ENCODE measurements around the gene IKZF3.
"Not testable (repeated sequence)": the region's sequence is repeated elsewhere in the genome, so short reads cannot be mapped to it uniquely, and the experiment has no call there.

IKZF3 gene

DNA sequence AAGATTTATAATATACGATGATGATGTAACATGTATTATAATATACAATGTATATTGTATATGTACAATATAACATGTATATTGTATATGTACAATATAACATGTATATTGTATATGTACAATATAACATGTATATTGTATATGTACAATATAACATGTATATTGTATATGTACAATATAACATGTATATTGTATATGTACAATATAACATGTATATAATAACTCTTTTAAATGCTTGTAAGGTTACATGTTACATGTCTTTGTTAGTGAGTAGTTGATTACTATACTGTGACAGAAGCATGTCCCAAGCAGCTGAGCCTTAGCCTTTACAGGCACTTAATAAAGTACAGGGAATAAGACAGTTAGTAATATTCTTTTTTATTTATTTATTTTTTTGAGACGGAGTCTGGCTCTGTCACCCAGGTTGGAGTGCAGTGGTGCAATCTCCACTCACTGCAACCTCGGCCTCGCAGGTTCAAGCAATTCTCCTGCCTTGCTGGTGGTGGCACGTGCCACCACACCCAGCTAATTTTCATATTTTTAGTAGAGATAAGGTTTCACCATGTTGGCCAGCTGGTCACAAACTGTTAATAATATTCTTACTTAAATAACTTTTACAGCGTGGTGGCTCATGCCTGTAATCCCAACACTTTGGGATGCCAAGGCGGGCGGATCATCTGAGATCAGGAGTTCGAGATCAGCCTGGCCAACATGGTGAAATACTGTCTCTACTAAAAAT lies 8.0 kb downstream of the IKZF3 start:
- DNase-seq = not testable (repeated sequence)

DNA sequence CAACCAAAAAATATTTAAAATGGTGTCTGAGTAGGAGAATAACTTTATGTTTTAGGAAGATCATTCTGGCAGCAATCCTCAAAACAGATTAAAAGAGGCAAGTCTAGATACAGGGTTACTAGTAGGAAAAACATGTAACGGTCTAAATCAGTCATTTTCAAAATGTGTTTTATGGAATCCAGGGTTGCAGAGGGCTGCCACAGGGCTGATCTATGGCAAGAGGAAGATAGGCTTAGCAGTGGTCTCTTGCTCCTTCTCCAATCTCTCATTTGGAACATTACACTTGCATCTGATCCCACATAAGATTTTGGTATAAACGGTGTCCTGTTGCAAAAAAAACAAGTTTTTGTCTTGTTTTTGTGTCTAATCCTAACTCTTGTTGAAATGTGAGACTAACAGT lies 9.2 kb downstream of the IKZF3 start:
- DNase-seq = no peak

DNA sequence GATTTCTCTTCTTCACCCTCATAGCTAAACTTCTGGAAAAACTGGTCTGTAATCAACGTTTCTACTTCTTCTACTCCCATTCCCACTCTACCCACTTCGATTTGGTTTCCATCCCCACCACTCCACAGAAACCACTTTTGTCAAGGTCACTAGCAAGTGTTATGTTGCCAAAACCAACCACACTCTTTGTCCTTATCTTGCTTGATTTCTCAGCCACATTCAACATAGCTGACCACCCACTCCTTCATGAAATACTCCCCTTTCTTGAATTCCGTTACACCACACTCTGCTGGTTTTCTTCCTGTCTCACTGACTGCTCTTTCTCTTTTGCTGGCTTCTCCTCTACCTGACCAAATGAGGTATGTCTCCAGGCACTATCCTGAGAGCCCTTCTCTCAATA lies 11.9 kb downstream of the IKZF3 start:
- no peak for DNase-seq

DNA sequence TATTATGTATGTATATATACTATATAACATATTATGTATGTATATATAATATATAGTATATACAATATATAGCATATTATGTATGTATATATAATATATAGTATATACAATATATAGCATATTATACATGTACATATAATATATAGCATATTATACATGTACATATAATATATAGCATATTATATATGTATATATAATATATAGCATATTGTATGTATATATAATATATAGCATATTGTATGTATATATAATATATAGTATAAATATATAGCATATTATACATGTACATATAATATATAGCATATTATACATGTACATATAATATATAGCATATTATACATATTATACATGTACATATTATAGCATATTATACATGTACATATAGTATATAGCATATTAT lies 13.9 kb downstream of the IKZF3 start:
- DNase-seq = not testable (repeated sequence)

DNA sequence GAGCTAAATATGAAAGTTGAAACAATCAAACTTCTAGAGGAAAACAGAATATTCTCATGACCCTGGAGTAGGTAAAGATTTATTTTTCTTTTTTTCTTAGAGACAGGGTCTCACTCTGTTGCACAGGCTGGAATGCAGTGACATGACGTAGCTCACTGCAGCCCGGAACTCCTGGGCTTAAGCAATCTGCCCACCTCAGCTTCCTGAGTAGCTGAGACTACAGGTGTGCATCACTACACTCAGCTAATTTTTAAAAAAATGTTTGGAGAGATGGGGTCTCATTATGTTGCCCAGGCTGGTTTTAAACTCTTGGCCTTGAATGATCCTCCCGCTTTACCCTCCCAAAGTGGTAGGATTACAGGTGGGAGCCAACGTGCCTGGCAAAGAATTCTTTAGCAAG lies 15.5 kb downstream of the IKZF3 start:
- DNase-seq = no peak

DNA sequence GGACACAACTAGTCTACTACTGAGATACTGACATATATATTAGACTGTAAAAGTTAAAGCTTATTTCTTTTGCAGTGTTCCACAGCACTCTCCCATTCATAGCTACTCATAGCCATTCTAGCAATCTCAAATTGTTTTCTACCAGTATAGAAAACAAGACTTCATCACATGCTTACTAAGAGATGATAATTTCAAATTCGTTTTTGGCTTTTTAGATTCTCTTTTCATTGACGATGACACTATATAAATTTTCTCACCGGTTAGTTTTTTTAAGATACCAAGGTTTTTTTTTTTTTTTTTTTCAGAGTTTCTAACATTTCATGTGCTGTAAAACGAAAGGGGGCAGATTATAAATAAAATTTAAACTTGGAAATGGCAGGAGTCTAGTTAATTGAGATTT lies 17.9 kb downstream of the IKZF3 start:
- DNase-seq = no peak

DNA sequence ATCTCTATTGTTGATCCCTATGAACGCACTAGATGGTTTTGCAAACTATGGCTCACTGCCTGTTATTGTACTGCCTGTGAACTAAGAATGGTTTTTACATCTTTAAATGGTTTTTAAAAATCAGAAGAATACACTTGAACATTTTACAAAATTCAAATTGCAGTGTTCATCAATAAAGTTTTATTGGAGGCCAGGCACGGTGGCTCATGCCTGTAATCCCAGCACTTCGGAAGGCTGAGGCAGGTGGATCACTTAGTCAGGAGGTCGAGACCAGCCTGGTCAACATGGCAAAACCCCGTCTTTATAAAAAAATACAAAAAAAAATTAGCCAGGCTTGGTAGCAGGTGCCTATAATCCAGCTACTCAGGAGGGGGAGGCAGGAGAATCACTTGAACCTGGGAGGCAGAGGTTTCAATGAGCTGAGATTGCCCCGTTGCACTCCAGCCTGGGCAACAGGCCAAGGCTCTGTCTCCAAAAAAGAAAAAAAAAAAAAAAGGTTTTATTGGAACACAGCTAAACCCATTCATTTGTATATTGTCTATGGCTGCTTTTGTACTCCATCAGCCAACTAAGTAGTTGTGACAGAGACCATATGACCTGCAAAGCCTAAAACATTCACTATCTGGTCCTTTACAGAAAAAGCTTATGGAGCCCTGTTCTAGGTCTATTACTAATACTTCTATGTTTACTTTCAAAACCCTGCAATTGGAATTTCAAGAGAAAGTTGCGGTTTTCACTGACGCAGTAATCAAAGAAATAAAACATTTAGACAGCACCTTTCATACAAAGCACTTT lies 18.9 kb downstream of the IKZF3 start:
- no peak for DNase-seq

DNA sequence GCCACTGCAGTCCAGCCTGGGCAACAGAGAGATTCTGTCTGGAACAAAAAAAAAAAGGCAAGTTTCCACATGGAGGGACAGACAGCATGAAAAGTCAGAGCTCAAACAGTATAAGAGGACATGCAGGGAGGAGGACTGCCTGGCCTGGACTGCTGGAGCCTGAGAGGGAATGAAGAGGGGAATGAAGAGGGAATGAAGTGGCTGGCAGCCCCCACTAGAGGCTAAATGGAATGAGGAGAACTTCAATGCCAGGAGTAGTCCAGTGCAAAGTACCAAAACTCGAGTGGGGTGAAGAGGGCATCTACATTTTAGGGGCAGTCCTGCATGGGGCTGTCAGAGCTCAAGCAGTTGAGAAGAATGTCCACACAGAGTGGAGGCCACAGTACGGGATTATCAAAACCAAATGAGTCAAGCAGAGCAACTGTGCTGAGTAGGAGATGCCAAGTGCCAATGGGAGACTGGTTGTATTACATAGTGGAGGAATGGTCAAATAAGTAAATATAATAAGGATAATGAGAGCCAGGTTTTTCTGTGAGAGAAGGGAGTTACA lies 22.9 kb downstream of the IKZF3 start:
- no peak for DNase-seq

DNA sequence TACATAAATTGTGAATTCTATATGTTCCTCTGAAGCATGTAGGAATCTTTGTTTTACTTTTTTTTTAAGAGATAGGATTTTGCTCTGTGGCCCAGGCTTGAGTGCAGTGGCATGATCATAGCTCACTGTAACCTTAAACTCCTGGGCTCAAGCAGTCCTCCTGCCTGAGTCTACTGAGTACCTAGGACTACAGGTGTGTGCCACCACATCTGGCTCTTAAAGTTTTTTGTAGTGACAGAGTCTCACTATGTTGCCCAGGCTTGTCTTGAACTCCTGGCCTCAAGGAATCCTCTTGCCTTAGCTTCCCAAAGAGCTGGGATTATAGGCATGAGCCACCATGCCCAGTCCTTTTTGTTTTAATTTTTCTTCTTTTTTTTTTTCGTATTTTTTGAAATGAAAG lies 25.3 kb downstream of the IKZF3 start:
- no peak for DNase-seq

DNA sequence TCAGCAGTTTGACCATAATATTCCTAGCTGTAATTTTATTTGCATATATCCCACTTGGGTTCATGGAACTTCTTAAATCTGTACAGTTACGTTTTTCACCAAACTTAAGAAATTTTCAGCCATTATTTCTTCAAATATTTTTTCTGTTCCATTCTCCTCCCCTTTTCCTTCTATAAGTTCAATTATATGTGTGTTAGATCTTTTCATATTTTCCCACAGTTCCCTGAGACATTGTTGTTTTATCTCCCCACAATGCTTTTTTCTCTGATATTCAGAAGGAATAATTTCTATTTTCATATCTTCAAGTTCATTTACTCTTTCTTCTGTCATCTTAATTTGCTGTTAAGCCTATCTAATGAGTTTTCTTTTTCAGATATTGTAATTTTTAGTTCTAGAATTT lies 26.1 kb downstream of the IKZF3 start:
- no peak for DNase-seq

DNA sequence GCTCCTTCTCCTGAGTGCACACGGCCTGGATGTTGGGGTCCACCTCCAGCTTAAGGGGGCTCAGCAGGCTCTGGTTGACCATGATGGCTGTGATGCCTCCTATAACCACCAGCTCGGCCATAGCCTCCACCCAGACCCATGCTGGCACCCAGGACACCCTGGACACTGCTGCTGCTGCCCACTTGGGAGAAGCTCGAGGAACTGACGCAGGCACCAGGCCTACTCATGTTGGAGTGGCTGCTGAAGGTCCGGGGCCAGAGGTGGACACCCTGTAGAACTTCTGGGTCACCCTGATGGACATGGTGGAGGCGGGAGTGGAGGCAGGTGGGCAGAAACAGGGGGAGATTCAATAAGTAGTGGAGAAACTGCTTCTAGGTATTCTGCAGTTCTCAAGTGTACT lies 28.0 kb downstream of the IKZF3 start:
- DNase-seq = no peak

DNA sequence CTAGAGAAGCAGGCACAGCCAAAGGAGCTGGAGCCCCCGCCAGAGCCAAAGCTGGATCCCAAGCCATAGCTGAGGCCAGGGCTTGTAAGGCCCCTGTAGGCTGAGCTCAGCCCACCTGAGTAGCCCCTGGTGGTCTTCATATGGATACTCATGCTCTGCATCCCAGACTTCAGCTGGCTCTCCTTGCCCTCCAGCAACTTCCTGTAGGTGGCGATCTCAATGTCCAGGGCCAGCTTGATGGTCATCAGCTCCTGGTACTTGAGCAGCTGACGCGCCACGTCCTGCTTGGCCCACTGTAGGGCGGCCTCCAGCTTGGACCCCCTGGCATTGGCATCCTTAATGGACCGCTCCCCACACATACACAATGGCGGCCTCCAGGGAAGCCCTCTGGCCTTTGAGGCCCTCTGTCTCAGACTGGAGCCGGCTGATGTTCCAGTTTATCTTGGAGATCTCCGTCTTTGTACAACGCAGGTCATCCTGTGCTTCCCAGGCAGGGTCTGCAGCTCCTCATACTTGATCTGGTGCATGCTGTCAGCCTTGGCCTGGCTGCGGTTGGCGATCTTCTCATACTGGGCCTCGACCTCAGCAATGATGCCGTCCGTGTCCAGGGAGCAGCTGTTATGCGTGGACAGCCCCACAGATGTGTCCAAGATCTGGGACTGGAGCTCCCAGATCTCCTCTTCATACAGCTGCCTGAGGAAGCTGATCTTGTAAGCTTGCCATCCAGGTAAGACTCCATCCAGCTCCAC lies 28.9 kb downstream of the IKZF3 start:
- no peak for DNase-seq

DNA sequence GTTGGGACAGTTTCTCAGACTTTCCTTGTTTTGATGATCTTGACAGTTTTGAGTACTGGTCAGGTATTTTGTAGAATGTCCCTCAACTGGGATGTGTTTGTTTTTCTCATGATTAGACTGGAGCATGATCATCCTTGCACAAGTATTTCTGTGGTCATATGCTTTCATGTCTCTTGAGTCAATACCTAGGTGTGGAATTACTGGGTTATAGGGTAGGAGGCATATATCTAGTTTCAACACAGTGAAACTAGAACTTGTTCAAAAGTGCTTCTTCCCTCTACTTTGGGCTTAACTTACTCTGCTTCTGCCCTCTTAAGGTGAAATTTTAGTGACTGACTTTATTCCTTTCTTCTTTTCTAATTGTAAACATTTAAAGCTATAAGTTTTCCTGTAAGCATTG lies 30.1 kb downstream of the IKZF3 start:
- no peak for DNase-seq

DNA sequence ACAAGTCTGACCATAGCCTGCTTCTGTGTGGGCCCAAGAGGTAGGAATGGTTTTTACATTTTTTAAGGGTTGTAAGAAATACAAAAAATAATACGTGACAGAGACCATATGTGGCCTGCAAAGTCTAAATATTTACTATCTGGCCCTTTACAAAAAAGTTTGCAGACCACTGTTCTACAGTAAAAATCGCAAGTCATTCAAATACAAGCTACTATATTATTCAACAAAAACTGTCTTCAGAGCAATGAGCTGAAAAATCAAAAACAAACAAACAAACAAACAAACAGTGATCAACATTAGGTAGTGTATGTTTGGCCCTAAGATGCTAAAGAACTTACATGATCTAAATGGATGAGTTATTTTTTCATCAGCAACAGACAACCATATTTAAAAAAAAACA lies 32.5 kb downstream of the IKZF3 start:
- no peak for DNase-seq

DNA sequence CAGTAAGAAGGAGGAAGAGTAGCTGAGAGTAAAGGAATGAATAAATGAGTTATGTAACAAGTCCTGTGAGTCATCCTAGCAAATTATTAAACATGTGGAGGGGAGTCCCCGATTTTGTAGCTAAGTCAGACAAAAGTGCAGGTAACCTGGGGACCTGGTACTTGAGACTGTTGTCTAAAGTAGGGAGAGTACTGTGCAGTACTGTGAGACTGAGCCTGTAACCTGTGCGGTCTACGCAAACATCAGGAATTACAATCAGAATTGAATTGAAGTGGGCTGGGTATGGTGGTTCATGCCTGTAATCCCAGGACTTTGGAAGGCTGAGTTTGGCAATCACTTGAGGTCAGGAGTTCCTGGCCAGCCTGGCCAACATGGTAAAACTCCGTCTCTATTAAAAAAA lies 35.7 kb downstream of the IKZF3 start:
- no peak for DNase-seq

DNA sequence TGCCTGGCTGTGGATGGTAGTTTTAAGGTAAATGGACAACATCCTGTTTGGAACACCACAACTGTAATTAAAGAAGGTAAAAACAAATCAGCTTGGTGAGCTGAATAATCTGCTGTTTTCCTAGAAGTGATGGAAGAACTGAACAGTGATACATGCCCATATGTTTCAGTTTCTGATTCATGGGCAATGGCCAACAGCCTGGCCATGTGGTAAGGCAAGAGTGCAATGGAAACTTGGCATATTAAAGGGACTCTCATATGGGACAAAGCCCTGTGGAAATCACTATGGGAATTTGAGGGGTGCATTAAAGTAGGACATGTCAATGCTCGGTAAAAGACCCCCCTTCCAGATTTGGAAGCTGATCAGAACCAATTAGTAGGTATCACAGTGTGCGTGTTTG lies 37.8 kb downstream of the IKZF3 start:
- no peak for DNase-seq

DNA sequence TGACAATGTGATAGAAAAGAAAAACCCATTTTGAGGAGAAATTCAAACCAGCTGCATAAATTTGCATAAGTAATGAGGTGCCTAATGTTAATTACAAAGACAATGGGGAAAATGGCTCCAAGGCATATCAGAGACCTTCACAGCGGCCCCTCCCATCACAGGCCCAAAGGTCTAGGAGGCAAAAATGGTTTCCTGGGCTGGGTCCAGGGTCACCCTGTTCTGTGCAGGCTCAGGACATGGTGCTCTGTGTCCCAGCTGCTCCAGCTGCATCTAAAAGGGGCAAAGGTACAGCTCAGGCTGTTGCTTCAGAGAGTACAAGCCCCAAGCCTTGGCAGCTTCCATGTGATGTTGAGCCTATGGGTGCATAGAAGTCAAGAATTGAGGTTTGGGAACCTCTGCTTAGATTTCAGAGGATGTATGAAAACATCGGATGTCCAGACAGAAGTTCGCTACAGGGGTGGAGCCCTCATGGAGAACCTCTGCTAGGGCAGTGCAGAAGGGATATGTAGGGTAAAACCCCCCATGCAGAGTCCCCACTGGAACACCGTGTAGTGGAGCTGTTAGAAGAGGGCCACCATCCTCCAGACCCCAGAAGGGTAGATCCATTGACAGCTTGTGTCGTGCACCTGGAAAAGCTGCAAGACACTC lies 40.6 kb downstream of the IKZF3 start:
- no peak for DNase-seq

DNA sequence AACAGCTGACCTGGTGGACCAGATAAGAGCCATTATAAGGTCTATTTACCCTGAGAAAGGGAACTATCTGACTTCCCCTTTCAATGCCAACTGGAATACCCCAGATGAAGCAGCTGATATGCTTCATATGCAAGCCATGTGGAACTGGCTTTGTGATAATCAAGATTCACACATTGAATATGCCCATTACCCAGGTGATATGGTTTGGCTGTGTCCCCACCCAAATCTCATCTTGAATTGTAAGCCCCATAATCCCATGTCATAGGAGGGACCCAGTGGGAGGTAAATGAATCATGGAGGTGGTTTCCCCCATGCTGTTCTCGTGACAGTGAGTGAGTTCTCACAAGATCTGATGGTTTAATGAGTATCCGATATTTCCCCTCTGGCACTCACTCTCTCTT lies 42.1 kb downstream of the IKZF3 start:
- DNase-seq = no peak

DNA sequence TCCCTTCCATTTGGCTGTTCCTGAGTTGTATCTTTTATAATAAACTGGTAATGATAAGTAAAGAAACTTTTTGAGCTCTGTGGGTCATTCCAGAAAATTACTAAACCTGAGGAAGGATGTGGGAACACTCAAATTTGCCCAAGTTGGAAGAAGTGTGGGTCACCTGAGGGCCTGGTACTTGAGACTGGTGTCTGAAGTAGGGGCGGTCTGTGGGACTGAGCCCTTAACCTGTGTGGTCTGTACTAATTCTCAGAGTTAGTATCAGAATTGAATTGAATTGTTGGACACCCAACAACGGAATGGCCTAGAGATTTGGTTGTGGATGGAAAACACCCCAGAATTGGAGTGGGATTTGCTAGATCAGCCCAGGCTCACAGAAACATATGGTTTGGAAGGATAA lies 43.1 kb downstream of the IKZF3 start:
- no peak for DNase-seq

DNA sequence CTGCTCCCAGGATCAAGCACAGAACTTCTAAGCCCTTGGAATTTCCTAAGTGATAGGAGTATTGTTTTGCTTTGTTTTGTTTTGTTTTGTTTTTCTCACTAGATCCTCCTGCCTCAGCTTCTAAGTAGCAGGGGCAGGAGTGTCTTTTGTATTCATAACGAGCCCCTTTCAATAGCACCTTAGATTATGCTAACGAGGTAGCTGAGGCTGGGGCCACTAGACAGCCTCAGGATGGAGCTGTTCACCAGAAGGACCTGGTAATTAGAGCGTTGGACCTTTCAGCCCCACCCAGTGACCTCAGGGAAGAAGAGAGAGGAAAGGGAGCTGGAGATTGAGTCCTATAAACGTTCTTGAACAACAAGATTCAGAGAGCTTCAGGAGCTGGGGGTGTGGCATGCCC lies 43.6 kb downstream of the IKZF3 start:
- no peak for DNase-seq

DNA sequence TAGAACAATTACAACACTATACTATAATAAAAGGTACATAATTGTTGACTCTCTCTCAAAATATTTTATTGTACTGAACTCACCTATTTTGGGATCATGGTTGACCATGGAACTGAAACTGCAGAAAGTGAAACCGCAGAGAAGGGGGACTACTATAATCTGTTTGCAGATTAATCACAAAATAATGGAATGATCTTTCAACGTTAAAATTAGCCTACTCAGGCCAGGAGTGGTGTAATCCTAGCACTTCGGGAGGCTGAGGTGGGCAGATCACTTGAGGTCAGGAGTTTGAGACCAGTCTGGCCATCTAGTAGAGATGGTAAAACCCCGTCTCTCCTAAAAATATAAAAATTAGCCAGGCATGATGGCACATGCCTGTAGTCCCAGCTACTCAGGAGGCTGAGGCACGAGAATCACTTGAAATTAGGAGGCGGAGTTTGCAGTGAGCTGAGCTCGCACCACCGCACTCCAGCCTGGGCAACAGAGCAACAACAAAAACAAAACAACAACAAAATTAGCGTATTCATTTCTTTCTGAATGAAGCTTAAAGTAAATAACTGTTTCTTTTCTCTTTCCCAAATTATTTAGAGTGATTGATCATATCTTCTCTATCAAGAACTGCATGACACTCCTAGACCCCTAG lies 45.6 kb downstream of the IKZF3 start:
- no peak for DNase-seq

DNA sequence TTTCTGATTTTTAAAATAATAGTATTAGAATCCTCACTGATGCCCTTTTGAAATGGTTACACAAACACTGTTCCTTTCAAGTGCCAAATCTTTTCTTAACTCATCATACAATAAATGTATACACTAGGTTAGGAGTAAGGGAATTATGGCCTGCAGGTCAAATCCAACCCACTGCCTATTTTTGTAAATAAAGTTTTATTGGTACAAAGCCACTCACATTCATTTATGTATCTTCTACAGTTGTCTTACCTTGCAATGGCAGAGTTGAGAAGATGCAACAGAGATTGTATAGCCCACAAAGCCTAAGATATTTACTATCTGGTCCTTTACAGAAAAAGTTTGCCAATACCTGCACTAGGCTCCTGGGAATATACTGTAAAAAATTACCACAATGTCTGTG lies 47.8 kb downstream of the IKZF3 start:
- DNase-seq = no peak

DNA sequence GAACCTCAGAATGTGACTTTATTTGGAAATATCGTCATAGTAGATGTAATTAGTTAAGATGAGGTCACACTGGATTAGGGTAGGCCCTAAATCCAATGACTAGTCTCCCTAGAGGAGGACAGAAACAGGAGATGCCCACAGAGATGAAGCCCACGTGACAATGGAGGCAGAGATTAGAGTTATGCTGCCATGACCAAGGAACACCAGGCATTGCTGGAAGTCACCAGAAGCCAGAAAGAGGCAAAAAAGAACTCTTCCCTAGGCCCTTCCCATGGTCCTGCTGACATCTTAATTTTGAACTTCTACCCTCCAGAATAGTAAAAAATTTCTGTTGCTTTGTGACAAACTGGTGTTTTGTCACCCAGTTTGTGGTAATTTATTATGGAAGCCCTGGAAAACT lies 49.6 kb downstream of the IKZF3 start:
- no peak for DNase-seq

Data from midbrain (tissue), 1 donor.